ENCODE data around the gene ASXL3.

Gene ASXL3

GRCh38 chr18:33656889-33657448 is 79.0 kb downstream of the ASXL3 start:
- Histone ChIP-seq H3K27ac (no peak overlapping the region), H3K9ac (no peak overlapping the region), H3K36me3 (ENCODE audit: control insufficient read depth, insufficient read depth, low read length) (no peaks in the 10 kb centered on the region), H2AFZ (no peak overlapping the region), H3K4me3 (ENCODE audit: low read depth, low read length) (no peak overlapping the region), H3K9me3 (ENCODE audit: control insufficient read depth, low read length) (no peaks in the 10 kb centered on the region), H3K27me3 (ENCODE audit: control insufficient read depth, insufficient read depth, low read length) (no peaks in the 10 kb centered on the region), H3K4me1 (no peaks in the 10 kb centered on the region), H3K79me2 (no peaks in the 10 kb centered on the region), H3K4me2 (ENCODE audit: low read length) (no peak overlapping the region)
- no peak for TF ChIP-seq CTCF (IDR thresholded peaks at IDR 0.05)

DNA sequence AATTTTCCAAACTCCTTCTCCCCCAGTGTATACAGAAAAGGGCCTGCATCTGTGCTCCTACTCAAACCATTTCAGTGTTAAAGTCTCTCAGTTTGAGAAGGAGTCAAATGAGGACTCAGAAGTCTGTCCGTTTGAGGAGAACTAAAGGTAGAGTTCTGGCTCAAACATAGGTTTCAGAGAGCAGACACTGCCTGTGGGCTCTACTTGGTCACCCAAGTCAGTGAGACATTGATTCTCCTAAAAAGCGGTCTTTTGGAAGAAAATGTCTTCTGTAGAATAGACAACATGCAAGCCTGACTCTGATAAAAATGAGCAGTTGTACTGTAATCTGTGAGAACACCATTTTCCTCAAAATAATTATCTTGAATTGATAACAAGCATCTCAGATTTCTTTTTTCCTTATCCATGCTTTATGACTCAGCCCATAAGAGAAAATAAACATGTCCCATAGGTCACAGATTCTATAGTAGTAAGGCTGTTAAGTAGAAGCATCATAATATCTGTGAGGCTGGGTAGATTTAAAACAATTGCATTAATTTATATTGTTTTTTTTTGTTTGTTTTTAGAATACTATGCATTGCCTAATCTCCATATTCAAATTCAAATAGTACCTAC is 82.8 kb downstream of the ASXL3 start:
- no peak for TF ChIP-seq CTCF (IDR thresholded peaks at IDR 0.05)
- Histone ChIP-seq H3K27ac (no peak overlapping the region), H3K36me3 (ENCODE audit: control insufficient read depth, insufficient read depth, low read length) (no peaks in the 10 kb centered on the region), H3K4me3 (ENCODE audit: low read depth, low read length) (no peak overlapping the region), H2AFZ (no peak overlapping the region), H3K9me3 (ENCODE audit: control insufficient read depth, low read length) (no peaks in the 10 kb centered on the region), H3K4me1 (no peaks in the 10 kb centered on the region), H3K9ac (no peak overlapping the region), H3K4me2 (ENCODE audit: low read length) (no peak overlapping the region), H3K27me3 (ENCODE audit: control insufficient read depth, insufficient read depth, low read length) (no peaks in the 10 kb centered on the region), H3K79me2 (no peaks in the 10 kb centered on the region)

DNA sequence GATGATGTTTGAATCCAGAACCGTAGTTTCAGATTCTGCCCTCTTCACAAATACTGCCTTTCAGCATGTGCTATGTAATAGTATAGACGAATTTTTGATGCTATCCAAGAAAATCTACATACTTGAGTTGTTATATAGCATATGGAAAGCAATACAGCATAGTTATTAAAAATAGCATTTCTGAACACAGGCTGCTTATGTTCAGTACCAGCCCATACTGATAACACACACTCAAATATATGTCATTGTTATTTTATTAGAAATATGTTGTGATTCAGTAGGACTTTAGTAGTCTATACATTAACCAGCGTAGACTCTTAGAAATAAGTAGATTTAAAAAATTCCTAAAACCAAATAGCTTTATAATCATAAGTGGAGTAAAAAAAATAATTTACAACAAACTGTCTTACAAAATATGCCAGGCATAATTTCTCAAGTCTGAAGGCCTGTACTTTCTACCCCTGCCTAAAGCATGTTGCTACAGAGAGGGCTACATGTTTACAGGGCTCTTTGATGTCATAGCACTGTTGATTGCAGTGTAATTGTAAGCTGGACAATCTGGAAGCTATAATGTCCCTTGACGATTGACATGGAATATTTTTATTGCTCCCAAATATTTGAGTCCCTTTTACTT is 86.3 kb downstream of the ASXL3 start:
- no peaks in the 10 kb centered on the region for H3K9me3 ChIP-seq (ENCODE audit: control insufficient read depth, low read length)
- no peaks in the 10 kb centered on the region for H3K27me3 ChIP-seq (ENCODE audit: control insufficient read depth, insufficient read depth, low read length)
- H3K4me1 ChIP-seq, result no peaks in the 10 kb centered on the region
- no peak overlapping the region for H3K27ac ChIP-seq
- no peak overlapping the region for H2AFZ ChIP-seq
- H3K9ac ChIP-seq, result no peak overlapping the region
- no peak overlapping the region for H3K4me2 ChIP-seq (ENCODE audit: low read length)
- no peaks in the 10 kb centered on the region for H3K79me2 ChIP-seq
- H3K36me3 ChIP-seq (ENCODE audit: control insufficient read depth, insufficient read depth, low read length), result no peaks in the 10 kb centered on the region
- TF ChIP-seq CTCF (IDR thresholded peaks at IDR 0.05), result no peak
- H3K4me3 ChIP-seq (ENCODE audit: low read depth, low read length), result no peak overlapping the region

DNA sequence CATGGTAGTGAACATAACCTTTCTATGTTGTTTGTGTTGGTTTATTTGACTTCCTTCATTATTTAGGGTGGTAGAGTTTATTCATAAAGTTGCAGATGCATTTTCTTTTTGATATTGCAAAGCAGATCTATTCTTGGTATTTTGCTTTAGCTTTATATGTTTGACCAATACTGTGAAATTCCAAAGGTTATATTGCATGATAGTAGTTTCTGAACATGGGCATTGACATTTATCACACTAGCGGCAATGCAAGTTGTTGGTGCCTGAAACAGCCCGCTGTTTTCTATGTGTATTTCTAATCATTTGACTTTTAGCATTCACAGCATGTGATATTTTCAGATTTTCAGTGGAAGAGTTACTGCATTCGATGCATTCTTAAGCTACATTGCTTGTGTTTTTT is 87.2 kb downstream of the ASXL3 start:
- Histone ChIP-seq H3K9ac (no peak overlapping the region), H3K27me3 (ENCODE audit: control insufficient read depth, insufficient read depth, low read length) (no peaks in the 10 kb centered on the region), H3K4me2 (ENCODE audit: low read length) (no peak overlapping the region), H3K4me3 (ENCODE audit: low read depth, low read length) (no peak overlapping the region), H3K79me2 (no peaks in the 10 kb centered on the region), H3K36me3 (ENCODE audit: control insufficient read depth, insufficient read depth, low read length) (no peaks in the 10 kb centered on the region), H3K27ac (no peak overlapping the region), H3K4me1 (no peaks in the 10 kb centered on the region), H3K9me3 (ENCODE audit: control insufficient read depth, low read length) (no peaks in the 10 kb centered on the region), H2AFZ (no peak overlapping the region)
- TF ChIP-seq CTCF (IDR thresholded peaks at IDR 0.05), result no peak

DNA sequence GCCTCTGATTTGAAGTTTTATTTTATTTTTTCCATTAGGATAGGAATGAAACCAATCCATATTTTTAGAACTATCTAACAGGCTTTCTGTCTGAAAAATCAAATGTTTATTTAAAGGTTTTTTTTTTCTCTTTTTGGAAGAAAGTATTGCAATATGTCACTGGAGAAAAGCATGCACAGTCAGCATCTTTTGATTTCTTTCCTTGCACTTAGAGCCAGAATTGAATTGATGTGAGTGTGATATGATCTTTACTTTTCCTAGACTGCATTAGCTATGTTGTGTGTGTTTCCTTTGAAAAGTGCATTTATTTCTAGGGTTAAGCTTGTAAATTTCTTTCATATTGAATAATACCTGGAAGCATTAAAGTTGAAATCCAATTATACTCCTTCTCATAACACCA is 87.6 kb downstream of the ASXL3 start:
- no peaks in the 10 kb centered on the region for H3K79me2 ChIP-seq
- no peaks in the 10 kb centered on the region for H3K4me1 ChIP-seq
- H3K4me2 ChIP-seq (ENCODE audit: low read length), result no peak overlapping the region
- no peak overlapping the region for H3K4me3 ChIP-seq (ENCODE audit: low read depth, low read length)
- no peak overlapping the region for H3K9ac ChIP-seq
- H3K27ac ChIP-seq, result no peak overlapping the region
- H3K9me3 ChIP-seq (ENCODE audit: control insufficient read depth, low read length), result no peaks in the 10 kb centered on the region
- H2AFZ ChIP-seq, result no peak overlapping the region
- H3K36me3 ChIP-seq (ENCODE audit: control insufficient read depth, insufficient read depth, low read length), result no peaks in the 10 kb centered on the region
- H3K27me3 ChIP-seq (ENCODE audit: control insufficient read depth, insufficient read depth, low read length), result no peaks in the 10 kb centered on the region
- TF ChIP-seq CTCF (IDR thresholded peaks at IDR 0.05), result no peak
